ENCODE results near the gene ABCB8.
"Not testable (repeated sequence)": the region's sequence is repeated elsewhere in the genome, so short reads cannot be mapped to it uniquely, and the experiment has no call there.

ABCB8 gene

DNA sequence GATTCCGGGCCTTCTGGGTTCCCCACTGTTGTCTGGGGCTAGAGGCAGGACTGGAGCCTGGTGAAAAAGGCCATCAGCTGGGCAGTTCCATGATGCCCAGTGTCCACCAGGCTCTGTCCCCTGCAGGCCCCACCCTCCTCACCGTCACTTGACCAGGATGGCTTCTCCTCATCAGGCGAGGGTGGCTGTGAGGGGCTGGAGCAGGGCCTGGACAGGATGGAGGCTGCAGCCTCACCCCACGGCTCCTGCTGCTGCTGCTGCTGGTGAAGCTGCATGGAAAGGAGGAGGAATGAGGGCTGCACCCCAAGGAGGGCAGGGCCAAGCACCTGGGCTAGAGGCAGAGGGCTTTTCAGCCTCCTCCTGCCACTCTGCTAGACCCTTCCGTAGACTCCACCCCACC, 12.3 kb upstream of the ABCB8 start:
- no peak for DNase-seq

DNA sequence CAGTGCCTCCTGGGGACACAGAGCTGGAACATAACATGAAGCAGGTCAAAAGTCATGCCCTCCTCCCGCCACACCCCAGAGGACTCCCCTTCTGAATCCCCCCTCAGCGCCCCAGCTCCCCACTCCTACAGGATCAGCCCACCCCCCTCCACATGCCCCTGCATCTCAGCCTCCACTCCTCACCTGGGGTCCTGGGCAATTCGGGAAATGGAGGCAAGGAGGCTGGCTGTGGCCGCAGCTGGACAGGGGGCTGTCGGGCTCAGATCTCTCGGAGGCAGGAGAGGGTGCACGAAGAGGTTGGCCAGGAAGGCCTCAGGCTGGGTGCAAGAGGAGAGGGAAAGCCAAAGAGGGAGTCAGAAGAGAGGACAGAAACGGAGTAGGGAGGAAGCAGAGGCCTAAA, 11.7 kb upstream of the ABCB8 start:
- DNase-seq: no peak

DNA sequence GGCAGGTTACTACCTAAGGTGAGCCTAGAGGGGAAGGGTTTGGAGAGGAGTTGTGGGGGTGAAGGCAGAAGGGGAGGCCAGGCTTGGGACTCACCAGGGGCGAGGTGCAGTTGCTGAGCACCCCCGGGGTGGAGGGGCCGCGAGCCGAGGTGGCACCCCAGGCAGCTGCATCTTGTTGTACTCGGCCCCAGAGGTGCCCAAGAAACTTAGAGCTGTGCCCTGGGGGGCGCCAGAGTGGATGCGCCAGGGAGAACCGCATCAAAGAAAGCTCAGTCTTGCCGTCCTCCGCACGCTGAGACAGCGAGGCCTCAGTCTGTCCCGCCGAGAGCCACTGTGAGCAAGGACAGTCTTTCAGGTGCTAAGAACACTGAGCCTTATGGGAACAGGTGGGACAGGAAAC, 11.3 kb upstream of the ABCB8 start:
- no peak for DNase-seq

DNA sequence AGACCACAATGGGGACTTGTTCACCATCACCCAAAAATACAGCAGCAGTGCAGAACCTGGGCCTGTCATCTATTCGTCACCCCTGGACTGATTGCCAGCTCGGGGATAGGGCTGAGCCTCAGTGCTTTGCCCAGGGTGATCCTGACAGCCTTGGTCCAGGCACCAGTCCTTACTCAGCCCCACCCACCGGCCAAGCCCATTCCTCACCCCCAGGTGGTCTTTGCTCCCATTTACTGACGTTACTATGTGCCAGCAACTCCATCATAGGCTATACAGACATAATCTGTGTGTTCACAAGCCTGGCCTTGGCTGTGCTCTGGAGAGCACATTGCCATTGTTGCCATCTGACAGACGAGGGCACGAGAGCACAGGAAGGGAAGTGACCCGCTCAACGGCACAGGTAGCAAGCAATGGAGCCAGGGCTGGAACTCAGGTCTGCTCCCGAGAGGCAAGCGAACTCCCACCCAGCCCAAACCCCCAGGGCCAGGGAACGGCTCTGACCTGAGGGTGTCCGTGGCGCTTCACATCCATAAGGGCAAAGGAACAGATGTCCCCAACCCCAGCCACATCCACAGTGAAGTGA, 10.8 kb upstream of the ABCB8 start:
- no peak for DNase-seq

DNA sequence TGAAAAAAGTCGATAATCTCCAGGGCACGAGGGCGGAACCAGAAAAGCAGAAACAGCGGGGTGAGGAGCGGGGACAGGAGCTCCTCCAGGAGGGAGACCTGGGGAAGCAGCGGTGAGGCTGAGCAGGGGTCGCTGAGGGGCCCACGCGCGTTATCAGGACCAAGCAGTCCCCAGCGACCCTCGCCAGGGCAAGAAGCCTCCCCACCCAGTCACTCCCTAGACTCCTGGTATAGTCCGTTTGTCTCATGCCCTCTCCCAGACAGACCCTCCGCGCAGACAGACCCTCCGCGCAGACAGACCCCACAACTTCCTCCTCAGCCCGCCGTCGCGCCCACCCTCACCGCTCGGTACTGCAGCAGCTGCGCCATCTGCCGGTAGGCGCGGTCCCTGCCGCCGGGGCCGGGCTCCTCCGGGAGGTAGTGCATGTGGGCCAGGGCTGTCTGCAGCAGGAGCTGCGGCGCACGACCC, 10.3 kb upstream of the ABCB8 start:
- DNase-seq: peak; percentile 85

DNA sequence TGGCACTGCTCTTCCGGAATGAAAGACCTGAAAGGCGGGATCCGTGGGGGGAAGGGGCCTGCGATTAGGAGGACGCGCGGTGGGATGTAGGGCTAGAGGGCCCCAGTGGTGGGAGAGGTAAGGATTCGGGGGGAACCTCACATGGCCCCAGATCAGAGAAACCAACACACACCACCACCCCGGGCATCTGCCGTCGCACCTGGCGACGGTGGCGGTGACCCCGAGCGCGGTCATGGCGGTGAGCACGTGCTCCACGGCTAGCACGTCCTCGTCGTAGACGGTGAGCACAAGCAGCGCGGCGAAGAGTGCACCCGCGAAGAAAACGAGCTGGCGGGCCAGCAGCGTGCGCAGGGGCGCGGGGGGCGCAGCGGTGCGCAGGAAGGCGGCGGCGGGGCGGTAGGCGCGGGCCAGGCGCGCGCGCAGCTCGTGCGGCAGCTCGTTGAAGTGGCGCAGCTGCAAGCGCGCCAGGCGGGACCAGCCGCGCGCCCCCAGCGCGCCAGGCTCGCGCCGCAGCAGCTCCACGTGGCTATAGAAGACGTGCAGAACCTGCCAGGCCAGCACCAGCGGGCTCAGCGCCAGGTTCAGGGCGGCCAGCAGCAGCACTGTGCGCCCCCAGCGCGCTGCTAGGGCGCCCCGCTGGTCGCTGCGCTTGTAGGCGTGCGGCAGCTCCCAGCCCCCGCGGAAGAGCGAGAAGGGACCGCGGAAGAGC, 9.7 kb upstream of the ABCB8 start:
- no peak for DNase-seq

DNA sequence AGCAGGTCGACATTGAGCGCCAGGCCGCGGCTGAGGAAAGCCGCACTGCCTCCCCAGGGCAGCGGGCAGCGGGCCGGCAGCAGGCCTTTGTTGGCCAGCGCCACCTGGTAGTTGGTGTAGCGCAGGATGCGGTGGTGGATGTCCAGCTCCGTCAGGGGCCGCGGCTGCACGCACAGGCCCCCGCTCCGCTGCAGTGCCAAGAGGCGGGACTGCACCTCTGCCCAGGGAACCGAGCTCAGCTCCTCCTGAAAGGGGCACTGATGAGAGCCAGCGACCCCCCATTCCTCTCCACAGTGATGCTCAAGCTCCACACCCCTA, 9.2 kb upstream of the ABCB8 start:
- no peak for DNase-seq

DNA sequence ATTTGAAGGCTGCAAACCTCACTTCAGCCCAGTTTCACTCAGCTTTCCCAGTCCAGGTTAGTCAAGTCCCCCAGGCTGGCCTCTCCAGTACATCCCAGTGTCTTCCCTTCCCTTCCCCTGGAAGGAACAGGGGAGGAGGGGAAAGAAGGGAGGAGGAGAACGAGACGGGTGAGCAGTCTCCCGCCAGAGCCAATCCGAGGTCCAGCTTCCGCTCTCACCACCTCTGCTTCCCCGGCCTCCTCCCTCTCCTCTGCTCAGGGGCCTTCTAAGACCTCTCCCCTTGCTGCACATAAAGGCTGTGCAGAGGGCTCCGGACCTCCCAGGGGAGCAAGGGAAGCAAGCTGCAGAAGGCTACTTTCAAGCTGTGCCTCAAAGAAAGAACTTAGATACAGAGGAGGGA, 8.0 kb upstream of the ABCB8 start:
- DNase-seq: no peak

DNA sequence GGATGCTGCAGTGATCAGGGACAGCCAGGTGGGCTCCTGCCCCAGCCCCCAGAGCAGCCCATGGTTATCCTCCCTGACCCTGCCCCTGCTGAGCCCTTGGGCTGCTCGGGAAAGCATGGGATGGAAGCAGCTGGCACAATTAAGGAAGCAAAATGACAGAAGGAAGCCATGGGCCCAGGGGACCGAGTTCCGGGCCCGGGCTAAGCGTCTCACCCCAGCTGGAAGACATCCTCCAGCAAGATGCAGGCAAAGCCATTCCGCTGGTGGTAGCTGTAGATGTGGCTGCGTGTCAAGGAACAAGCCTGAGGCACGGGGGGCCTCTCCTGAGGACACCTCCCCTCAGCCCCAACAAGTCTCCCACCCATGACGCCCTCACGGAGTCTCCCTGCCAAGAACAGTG, 5.0 kb upstream of the ABCB8 start:
- DNase-seq: no peak

DNA sequence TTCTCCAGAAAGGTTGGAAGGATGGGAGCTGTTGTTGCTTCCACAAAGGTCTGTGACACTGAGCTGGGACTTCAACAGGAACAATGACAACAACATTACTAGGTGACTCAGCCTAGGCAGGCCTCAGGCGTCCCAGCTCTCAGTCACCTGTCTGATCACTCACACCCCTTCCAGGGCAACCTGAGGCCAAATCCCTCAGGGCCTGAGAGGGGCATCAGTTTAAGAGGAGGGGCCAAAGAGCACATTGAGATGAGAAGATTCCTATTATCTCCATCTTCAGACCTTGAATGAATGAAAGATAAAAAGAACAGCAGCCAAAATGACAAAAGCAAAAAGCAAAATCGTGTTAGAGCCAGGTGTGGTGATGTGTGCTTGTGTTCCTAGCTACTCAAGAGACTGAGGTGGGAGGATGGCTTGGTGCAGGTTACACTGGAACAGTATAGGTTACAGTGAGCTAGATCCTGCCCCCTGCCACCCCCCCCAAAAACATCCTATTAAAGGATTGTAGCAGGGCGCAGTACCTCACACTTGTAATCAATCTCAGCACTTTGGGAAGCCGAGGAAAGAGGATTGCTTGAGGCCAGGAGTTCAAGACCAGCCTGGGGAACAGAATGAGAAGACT, 3.7 kb upstream of the ABCB8 start, which contains the start of gene ATG9B:
Gene ATG9B (minus strand): TSS at position 60 of the 622 bp plus-strand sequence. CDS start 71 bp downstream, outside the sequence.
- no peak for DNase-seq

DNA sequence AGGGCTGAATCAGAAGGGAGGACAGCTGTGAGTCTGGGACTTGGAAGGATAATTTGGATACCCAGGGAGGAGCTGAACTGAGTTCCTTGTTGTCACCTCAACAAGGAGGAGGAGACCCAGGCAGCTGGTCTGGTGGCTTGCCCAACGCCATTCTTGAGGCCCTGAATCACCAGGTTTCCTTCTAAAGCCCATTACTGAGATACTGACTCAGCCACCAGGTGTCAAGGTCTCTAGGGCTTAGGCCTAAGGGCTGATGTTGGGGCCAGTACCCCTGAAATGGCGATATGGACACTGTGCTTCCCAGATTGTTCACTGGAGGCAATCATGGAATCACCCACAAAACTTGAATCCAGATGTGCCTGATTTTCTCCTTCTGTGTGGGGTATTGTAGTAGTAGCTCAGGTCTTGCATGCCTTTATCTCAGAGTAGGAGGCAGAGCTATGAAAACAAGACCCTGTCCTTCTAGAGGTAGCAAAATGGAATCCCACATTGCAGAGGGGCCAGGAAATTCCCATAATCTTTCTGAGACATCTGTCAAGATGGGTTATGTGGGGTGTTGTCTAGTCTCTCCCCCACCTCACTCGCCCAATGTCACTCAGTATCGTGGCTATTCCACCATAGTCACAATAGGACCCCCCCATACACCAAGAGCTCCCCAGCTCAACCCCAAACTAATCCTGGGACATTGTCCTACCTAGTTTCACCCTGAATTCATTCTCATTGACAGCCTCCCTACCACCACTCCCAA, 2.2 kb upstream of the ABCB8 start:
- DNase-seq: no peak

DNA sequence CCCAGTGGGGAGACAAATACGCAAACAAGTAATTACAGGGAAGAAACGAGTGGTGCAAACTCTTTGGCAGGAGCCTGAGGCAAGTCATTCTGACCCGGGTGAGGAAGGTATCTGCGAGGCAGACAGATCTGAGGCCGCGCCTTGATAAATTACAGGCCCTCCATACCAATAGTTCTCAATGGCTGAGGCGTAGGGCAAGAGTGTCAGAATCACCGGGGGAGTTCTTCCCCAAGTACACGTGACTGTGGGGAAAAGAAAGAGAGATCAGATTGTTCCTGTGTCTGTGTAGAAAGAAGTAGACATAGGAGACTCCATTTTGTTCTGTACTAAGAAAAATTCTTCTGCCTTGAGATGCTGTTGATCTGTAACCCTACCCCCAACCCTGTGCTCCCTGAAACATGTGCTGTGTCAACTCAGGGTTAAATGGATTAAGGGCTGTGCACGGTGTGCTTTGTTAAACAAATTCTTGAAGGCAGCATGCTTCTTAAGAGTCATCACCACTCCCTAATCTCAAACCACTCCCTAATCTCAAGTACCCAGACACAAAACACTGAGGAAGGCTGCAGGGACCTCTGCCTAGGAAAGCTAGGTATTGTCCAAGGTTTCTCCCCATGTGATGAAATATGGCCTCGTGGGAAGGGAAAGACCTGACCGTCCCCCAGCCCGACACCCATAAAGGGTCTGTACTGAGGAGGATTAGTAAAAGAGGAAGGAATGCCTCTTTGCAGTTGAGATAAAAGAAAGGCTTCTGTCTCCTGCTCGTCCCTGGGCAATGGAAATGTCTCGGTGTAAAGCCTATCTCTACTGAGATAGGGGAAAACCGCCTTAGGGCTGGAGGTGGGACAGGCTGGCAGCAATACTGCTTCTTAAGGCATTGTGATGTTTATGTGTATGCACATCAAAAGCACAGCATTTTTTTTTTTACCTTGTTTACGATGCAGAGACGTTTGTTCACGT, 1.2 kb upstream of the ABCB8 start:
- not testable (repeated sequence) for DNase-seq

DNA sequence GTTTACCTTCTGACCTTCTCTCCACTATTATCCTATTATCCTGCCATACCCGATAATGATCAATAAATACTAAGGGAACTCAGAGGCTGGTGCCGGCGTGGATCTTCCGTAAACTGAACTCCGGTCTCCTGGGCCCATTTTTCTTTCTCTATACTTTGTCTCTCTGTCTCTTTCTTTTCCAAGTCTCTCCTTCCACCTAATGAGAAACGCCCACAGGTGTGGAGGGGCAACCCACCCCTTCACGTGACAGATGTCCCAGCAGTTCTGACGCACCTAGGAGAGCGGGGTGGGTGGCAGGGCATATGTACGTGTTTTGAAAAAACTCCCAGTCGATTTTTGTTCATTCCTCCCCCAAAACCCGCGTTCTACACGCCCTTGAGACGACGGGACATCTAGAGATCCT, 521 bp upstream of the ABCB8 start:
- not testable (repeated sequence) for DNase-seq

DNA sequence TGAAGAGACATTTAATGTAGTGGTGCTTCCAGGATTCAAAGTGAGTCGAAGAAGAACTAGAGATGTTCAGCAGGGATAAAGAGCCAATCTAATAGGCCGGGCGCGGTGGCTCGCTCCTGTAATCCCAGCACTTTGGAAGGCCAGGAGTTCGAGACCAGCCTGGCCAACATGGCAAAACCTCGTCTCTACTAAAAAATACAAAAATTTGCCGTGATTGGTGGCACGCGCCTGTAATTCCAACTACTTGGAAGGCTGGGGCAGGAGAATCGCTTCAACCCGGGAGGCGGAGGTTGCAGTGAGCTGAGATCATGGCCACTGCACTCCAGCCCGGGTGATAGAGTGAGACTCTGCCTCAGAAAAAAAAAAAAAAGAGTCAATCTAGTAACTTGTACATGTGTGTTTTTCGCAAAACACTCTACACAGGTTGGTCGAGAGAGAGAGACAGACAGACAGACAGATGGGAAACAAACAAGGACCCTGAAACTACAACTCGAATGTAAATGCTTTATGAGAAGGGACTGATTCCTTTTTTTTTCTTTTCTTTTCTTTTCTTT, 775 bp downstream of the ABCB8 start:
- no peak for DNase-seq

DNA sequence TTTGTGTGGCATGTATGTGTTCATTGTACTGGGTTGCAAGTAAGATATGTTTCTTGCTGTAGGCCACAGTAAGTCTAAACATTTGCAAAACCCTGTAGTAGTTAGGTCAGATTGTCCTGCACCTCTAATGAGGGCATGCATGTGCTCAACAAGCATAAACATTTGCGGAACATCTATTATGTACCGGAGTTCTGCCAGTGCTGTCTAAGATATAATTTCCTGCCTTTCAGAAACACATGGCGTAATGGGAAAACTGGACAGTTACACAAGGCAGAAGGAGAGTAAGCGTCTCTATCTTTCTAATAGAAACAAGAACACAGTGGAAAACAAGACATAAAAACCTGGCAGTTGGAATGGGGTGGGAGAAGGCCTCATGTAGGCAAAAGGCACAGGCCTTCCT, 2.8 kb downstream of the ABCB8 start:
- DNase-seq: no peak

DNA sequence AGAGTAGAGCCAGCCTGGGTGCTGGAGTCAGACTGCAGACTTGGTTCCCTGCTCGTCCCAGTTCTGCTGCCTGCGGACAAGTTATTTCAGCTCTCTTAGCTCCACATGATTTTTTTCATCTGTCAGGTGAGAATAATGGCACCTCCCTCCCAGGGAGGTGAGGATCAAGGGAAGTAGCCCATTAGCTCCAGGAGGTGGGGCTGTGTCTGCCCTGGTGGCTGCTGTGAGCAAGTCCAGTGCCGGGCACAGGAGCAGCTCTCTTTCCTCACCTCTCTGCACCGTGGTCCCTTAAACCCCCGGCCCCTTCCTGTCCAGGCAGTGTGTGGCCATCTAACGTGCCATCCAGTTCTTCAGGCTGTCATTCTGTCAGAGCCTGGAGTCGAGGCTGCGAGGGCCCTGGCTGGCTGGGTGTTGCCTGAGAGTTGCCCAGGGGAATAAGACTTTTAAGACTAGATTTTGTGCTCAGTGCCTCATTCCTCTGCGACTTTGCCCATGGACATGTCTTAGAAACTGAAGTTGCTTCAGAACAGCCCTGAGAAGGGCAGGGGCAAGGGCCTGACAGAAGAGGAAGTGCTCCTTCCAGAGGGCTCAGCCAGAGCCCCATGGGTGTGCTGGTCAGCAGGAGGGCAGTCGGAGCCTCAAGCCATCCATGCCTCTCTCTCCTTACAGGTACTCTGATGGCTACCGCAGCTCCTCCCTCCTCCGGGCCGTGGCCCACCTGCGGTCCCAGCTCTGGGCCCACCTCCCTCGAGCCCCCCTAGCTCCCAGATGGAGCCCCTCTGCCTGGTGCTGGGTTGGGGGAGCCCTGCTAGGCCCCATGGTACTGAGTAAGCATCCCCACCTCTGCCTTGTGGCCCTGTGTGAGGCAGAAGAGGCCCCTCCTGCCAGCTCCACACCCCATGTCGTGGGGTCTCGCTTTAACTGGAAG, 5.0 kb downstream of the ABCB8 start:
- DNase-seq: peak; percentile 71

DNA sequence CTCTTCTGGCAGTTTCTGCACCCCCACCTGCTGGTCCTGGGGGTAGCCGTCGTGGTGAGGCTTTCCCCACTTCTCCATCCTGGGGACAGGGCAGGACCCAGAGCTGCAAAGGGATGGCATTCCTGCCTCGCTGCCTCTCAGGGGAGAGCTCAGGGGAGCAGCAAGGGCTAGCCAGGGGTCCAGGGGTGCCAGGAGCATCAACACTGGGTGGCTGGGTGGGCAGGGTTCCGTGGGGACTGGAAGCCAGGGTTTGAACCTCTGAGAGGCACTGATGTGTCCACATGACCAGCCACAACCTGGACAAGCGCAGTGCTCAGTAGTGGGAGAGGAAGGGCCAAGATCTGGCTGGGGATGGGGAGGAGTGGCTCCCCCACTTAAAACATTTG, 5.6 kb downstream of the ABCB8 start:
- no peak for DNase-seq

DNA sequence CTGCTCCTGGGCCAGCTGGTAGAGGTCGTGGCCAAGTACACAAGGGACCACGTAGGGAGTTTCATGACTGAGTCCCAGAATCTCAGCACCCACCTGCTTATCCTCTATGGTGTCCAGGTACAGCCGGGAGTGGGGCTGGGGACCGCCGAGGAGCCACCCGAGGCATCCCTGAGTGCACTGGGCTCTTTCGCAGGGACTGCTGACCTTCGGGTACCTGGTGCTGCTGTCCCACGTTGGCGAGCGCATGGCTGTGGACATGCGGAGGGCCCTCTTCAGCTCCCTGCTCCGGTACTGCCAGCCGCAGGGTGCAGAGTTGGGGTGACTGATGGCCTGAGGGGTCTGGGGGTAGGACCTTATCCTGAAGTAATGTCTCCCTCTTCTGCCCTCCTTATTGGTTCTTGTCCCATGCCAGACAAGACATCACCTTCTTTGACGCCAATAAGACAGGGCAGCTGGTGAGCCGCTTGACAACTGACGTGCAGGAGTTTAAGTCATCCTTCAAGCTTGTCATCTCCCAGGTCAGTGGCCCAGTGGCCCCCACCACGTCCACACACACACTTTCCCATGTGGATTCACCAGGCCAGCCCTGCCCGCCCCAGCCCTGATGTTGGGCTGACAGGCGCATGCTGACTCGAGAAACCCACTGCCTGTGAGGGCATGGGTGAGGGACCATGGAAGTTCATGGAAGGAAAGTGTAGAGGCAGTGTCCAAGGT, 6.2 kb downstream of the ABCB8 start:
- no peak for DNase-seq

DNA sequence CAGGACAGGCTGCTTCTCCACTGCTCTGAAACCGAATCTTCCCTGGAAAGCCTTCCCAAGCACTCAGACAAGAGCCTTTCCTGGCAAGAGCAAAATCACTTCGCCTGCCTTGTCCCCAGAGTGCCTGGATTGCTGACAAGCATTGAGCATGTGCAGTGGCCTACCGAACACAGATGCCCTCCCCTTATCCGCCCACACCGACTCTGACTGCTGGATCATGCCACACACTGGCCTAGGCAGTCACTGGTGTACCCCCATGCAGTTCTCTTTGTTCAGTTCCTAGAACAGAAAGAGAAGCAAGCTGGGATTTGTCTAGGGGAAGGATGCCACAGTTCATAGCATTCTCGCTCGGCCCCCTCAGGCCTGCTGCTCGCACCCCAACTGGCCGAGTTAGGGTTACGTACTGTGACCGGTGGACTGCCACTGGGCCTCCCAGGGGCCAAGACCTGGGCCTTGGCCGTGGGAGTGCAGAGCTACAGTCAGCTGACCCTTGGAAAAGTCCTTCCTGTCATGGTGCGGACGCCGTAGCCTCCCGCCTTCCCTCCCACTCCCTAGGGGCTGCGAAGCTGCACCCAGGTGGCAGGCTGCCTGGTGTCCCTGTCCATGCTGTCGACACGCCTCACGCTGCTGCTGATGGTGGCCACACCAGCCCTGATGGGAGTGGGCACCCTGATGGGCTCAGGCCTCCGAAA, 6.9 kb downstream of the ABCB8 start:
- no peak for DNase-seq

DNA sequence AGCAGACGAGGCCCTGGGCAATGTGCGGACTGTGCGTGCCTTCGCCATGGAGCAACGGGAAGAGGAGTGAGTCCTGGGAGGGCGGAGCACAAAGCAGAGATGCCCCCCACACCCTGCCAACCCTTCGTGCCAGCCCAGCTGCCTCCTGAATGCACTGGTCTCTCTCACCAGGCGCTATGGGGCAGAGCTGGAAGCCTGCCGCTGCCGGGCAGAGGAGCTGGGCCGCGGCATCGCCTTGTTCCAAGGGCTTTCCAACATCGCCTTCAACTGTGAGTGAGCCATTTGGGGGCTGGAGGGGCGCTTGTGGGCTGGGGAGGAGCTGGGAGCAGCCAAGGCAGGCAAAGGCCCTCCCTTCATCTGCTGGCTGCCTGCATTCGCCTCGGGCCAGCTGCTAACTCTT, 7.7 kb downstream of the ABCB8 start:
- DNase-seq: no peak

Data from 8988T (cell line).